ENCODE measurements around the gene RDH14.

Gene RDH14

DNA sequence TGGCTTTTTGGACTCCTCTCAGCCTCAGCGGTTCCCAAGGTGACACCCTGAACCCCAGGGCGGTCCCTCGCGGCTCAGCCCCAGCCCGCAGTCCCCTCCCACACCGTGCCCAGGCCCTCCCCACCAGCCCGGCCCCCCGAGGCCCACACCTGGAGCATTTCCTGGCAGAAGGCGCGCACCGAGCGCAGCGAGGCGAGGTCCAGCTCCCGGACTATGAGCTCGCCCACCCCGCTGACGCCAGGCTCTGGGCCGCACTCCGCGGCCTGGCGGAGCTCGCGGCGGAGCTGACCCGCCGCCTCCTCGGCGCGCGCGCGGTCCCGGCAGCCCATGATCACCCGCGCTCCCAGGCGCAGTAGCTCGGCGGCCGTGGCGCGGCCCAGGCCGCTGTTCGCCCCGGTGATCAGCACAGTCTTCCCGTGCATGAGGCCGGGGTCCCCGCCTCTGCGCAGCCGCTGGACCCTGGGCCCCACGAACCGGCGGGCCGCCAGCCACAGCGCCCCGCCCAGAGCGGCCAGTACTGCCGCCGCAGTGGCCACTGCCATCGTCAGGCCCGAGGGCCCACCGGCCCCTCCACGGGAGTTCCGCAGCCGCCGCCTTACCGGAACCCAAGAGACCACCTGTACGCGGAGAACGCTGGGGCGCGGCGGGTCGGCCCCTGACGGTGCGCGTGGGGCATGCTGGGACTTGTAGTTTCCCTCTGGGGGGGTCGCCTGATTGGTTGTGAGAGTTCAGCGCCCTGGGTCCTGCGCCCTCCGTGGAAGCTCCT is at the start of gene RDH14:
TSS of gene RDH14 (minus strand) at position 623 of the 766 bp plus-strand sequence. CDS start at position 542, 81 bp downstream.
- DNase-seq, result peak; percentile 95
- H3K9me3 Mint-ChIP-seq, result peaks cover 6% of the 10 kb centered on the region
- H3K4me3 Mint-ChIP-seq, result peak within 1 kb of the TSS; percentile 90
- CTCF ChIA-PET, result interaction anchor here (2.9 kb wide), 1 partner anchor 39 kb away, joined by 9 read pairs; no protein-coding TSS in a partner anchor
- H3K36me3 Mint-ChIP-seq, result peaks cover 26% of the 10 kb centered on the region
- no peaks in the 10 kb centered on the region for H3K27me3 Mint-ChIP-seq
- peaks cover 38% of the 10 kb centered on the region for H3K4me1 Mint-ChIP-seq
- peak within 1 kb of the TSS; percentile 97 for H3K27ac Mint-ChIP-seq

DNA sequence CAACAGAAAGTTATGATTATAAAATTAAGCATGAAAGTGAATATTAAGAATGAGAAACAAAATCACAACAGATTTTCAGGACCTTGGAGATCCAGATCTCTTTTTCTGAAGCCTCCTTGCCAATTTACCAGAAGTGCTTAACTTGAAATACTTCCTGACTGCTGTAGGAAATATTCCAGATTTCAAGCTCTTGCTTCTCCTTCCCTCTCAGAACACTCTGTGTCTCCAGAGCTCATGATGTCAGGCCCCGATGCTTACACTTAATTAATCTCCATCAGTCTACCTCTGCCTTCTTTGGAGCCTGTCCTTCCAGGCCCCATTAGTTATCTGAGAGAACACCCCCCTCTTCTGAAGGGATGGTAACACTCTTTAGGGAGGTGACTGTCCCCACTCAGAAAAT is 49.6 kb upstream of the RDH14 start:
- Mint-ChIP-seq H3K4me3 (no peak overlapping the region), H3K36me3 (no peaks in the 10 kb centered on the region), H3K27me3 (no peaks in the 10 kb centered on the region), H3K27ac (no peak overlapping the region), H3K4me1 (no peaks in the 10 kb centered on the region), H3K9me3 (no peaks in the 10 kb centered on the region)
- CTCF ChIA-PET, result no interaction called here
- DNase-seq, result no peak

GRCh38 chr2:18605115-18605514 is 44.7 kb upstream of the RDH14 start:
- Mint-ChIP-seq H3K9me3 (no peaks in the 10 kb centered on the region), H3K36me3 (no peaks in the 10 kb centered on the region), H3K27me3 (no peaks in the 10 kb centered on the region), H3K4me3 (no peak overlapping the region), H3K27ac (no peak overlapping the region), H3K4me1 (no peaks in the 10 kb centered on the region)
- CTCF ChIA-PET, result no interaction called here
- DNase-seq, result no peak

- Mint-ChIP-seq H3K27ac (no peak overlapping the region), H3K36me3 (no peaks in the 10 kb centered on the region), H3K4me1 (no peaks in the 10 kb centered on the region), H3K9me3 (no peaks in the 10 kb centered on the region), H3K27me3 (no peaks in the 10 kb centered on the region), H3K4me3 (no peak overlapping the region)
- DNase-seq, result no peak
- CTCF ChIA-PET, result no interaction called here
Measured at GRCh38 chr2:18604531-18604885, 44.1 kb upstream of the RDH14 start.

- Mint-ChIP-seq H3K4me1 (no peaks in the 10 kb centered on the region), H3K4me3 (no peak overlapping the region), H3K9me3 (no peaks in the 10 kb centered on the region), H3K27me3 (no peaks in the 10 kb centered on the region), H3K36me3 (no peaks in the 10 kb centered on the region), H3K27ac (no peak overlapping the region)
- no peak for DNase-seq
- CTCF ChIA-PET, result no interaction called here
Measured at GRCh38 chr2:18603854-18604530, 43.5 kb upstream of the RDH14 start.

GRCh38 chr2:18602298-18602697 is 41.8 kb upstream of the RDH14 start:
- no peak overlapping the region for H3K27ac Mint-ChIP-seq
- no peaks in the 10 kb centered on the region for H3K4me1 Mint-ChIP-seq
- CTCF ChIA-PET, result interaction anchor here (1.0 kb wide), 1 partner anchor 203 kb away, joined by 3 read pairs; no protein-coding TSS in a partner anchor

GRCh38 chr2:18600255-18600613 is 39.8 kb upstream of the RDH14 start:
- Mint-ChIP-seq H3K27ac (no peak overlapping the region), H3K27me3 (no peaks in the 10 kb centered on the region), H3K4me1 (no peaks in the 10 kb centered on the region), H3K9me3 (no peaks in the 10 kb centered on the region), H3K36me3 (no peaks in the 10 kb centered on the region), H3K4me3 (no peak overlapping the region)
- CTCF ChIA-PET, result no interaction called here
- no peak for DNase-seq

More at GRCh38 chr2:18602298-18602697, 41.8 kb upstream of the RDH14 start:
- H3K27me3 Mint-ChIP-seq, result no peaks in the 10 kb centered on the region
- H3K4me3 Mint-ChIP-seq, result no peak overlapping the region
- DNase-seq, result no peak
- no peaks in the 10 kb centered on the region for H3K36me3 Mint-ChIP-seq
- H3K9me3 Mint-ChIP-seq, result no peaks in the 10 kb centered on the region

GRCh38 chr2:18599509-18600254 is 39.2 kb upstream of the RDH14 start:
- no peaks in the 10 kb centered on the region for H3K4me1 Mint-ChIP-seq
- no peak overlapping the region for H3K27ac Mint-ChIP-seq
- no peaks in the 10 kb centered on the region for H3K9me3 Mint-ChIP-seq
- no peak for DNase-seq
- CTCF ChIA-PET, result no interaction called here
- no peaks in the 10 kb centered on the region for H3K27me3 Mint-ChIP-seq
- no peak overlapping the region for H3K4me3 Mint-ChIP-seq
- no peaks in the 10 kb centered on the region for H3K36me3 Mint-ChIP-seq

DNA sequence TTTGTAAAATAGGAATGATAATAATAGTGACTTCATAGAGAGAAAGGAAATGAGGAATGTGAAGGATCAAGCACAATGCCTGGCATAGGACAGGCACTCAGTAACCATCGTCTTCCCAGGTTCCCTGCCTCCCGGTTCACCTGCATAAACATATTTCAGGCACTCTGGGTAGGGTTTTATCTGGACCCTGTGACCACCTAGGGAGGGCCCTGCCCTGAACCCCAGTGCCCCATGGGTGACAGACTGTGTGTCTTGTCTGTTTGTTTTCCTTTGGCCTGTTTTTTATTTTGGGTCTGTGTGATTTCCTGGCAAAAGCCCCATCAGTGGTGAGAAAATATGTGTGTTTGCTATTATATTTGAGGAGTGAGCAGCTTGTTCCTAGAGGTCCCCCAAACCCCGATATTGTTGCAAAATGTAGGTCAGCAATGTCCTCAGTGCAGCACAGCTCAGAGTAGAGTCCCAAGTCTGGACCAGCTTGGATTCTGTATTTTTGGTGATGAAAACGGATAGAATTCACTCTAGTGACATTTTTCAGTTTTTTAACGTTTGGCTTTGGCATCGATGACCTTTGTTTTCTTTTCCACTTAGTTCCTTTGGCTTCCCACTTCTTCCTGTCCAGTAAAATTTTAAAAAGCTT is 38.5 kb upstream of the RDH14 start:
- no peaks in the 10 kb centered on the region for H3K4me1 Mint-ChIP-seq
- H3K27ac Mint-ChIP-seq, result no peak overlapping the region
- DNase-seq, result no peak
- no peaks in the 10 kb centered on the region for H3K27me3 Mint-ChIP-seq
- H3K9me3 Mint-ChIP-seq, result no peaks in the 10 kb centered on the region
- CTCF ChIA-PET, result no interaction called here
- H3K36me3 Mint-ChIP-seq, result no peaks in the 10 kb centered on the region
- H3K4me3 Mint-ChIP-seq, result no peak overlapping the region

DNA sequence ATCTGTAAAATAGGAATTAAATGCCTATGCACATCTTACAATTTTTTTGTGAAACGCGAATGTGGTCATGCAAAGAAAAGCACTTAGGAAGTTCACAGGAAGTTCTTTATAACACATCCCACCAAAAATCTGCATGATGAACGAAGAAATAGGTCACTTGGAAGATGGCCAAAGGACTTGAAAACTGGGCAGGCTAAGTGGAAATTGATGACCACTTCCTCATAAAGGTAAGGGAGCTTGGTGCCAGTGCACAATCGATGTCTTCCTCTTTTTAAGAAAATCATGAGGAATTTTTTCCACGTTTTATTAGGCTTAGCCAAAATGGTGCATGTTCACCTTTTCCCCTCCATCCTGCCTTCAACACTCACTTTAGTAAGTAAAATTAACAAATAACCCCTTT is 37.2 kb upstream of the RDH14 start:
- CTCF ChIA-PET, result no interaction called here
- no peak for DNase-seq
- H3K4me3 Mint-ChIP-seq, result no peak overlapping the region
- H3K4me1 Mint-ChIP-seq, result no peaks in the 10 kb centered on the region
- H3K27me3 Mint-ChIP-seq, result no peaks in the 10 kb centered on the region
- H3K9me3 Mint-ChIP-seq, result no peaks in the 10 kb centered on the region
- H3K27ac Mint-ChIP-seq, result no peak overlapping the region
- no peaks in the 10 kb centered on the region for H3K36me3 Mint-ChIP-seq

- CTCF ChIA-PET, result no interaction called here
- no peak for DNase-seq
- H3K27me3 Mint-ChIP-seq, result no peaks in the 10 kb centered on the region
- H3K27ac Mint-ChIP-seq, result no peak overlapping the region
- no peaks in the 10 kb centered on the region for H3K9me3 Mint-ChIP-seq
- no peaks in the 10 kb centered on the region for H3K4me1 Mint-ChIP-seq
- no peaks in the 10 kb centered on the region for H3K36me3 Mint-ChIP-seq
- no peak overlapping the region for H3K4me3 Mint-ChIP-seq
Measured at GRCh38 chr2:18596993-18597392, 36.5 kb upstream of the RDH14 start.

- Mint-ChIP-seq H3K36me3 (no peaks in the 10 kb centered on the region), H3K9me3 (peaks cover 2% of the 10 kb centered on the region), H3K4me1 (no peaks in the 10 kb centered on the region), H3K27me3 (no peaks in the 10 kb centered on the region), H3K27ac (no peak overlapping the region), H3K4me3 (no peak overlapping the region)
- CTCF ChIA-PET, result no interaction called here
- DNase-seq, result no peak
Measured at GRCh38 chr2:18593496-18593895, 33.0 kb upstream of the RDH14 start.

- Mint-ChIP-seq H3K27ac (no peak overlapping the region), H3K4me1 (no peaks in the 10 kb centered on the region), H3K4me3 (no peak overlapping the region), H3K9me3 (peaks cover 2% of the 10 kb centered on the region), H3K27me3 (no peaks in the 10 kb centered on the region), H3K36me3 (no peaks in the 10 kb centered on the region)
- no peak for DNase-seq
- CTCF ChIA-PET, result no interaction called here
Measured at GRCh38 chr2:18592372-18592771, 31.9 kb upstream of the RDH14 start.

GRCh38 chr2:18589354-18589753 is 28.9 kb upstream of the RDH14 start, which contains the start of gene NT5C1B:
TSS of gene NT5C1B (minus strand) at chr2:18589569. CDS start at chr2:18589468, 101 bp downstream.
- no peak for DNase-seq
- CTCF ChIA-PET, result no interaction called here
- no peaks in the 10 kb centered on the region for H3K27me3 Mint-ChIP-seq
- no peak within 1 kb of the TSS for H3K27ac Mint-ChIP-seq
- peaks cover 2% of the 10 kb centered on the region for H3K4me1 Mint-ChIP-seq
- peaks cover 2% of the 10 kb centered on the region for H3K9me3 Mint-ChIP-seq
- H3K36me3 Mint-ChIP-seq, result no peaks in the 10 kb centered on the region
- H3K4me3 Mint-ChIP-seq, result no peak within 1 kb of the TSS
